ENCODE measurements around the gene CACUL1. TPM values are rescaled to one million over a fixed set of nuclear protein-coding genes. Genes with fewer than 3 reads are reported as not detected.

Gene CACUL1
- total and polyA plus RNA-seq, 2 of the 13 experiments (the other 11 are each of a cell fraction or from before 2014, with no cell fraction given), result 14.2 to 31.0 TPM

DNA sequence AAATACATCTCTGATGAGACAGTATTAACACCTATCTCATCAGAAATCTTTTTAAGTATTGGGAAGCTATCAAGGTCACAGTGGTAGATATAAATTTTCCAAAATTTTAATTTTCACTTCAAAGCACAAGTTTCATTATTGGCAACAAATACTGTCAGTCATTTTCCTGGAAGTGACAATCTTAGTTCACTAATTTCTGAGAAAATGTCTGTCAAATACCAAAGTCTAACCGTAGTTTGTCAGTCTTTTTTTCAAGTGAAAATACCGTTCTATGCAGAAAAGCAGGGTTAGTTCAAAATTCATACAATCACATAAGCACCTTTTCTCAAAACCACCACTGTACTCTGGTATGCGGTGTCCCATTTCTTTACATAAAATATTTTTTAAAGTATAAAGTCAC is 40.4 kb downstream of the CACUL1 start:
- H3K27me3 ChIP-seq (ENCODE audit: control insufficient read depth in 1 of 2, insufficient read depth in 2 of 2, low read length in 2 of 2), result no peaks in the 10 kb centered on the region
- no TSS peak for BruUV-seq (replicated peaks)
- FAIRE-seq, result no peak
- POLR2A ChIA-PET, result no interaction called here
- no peak overlapping the region for H3K27ac ChIP-seq (ENCODE audit: extremely low read length, insufficient read depth, low read length)
- no peak overlapping the region for H3K4me2 ChIP-seq (ENCODE audit: low read depth, low read length)
- intact Hi-C loops (cut with micrococcal nuclease; ENCODE audit: unreplicated experiment) (no loop called here), in situ Hi-C loops (cut with HindIII; ENCODE audit: extremely low pct_ligation_motif_present, low pct_unique_long_range_greater_than_20kb) (no loop called here)
- no peaks in the 10 kb centered on the region for H4K20me1 ChIP-seq (ENCODE audit: insufficient read depth, low read length)
- H3K9me3 ChIP-seq (ENCODE audit: low read length), result no peaks in the 10 kb centered on the region
- no peak overlapping the region for H3K4me3 ChIP-seq (replicated peaks in 1 of 3; ENCODE audit: insufficient read depth in 1 of 3, low read depth in 2 of 3, low read length in 3 of 3)
- CTCF ChIA-PET (ENCODE audit: low intra/inter-chr PET ratio, low total read pairs), result no interaction called here
- peaks cover 1 to 5% of the 10 kb centered on the region in 2 experiments; a peak in 3 of 5 replicates for H3K36me3 ChIP-seq (replicated peaks in 1 of 2; ENCODE audit: control insufficient read depth in 1 of 2, insufficient read depth in 2 of 2, low read length in 2 of 2)
- no peaks in the 10 kb centered on the region for H3K4me1 ChIP-seq (ENCODE audit: insufficient read depth, low read length)
- over 99% methylated on average over 3 of the region's 3 CpGs for WGBS (ENCODE audit: low lambda C conversion rate)
- H2AFZ ChIP-seq (ENCODE audit: low read length), result no peak overlapping the region
- H3K9ac ChIP-seq (ENCODE audit: insufficient read depth, low read depth, low read length), result no peak overlapping the region
- no peak for ATAC-seq
- DNase-seq (ENCODE audit: low spot score), result no peak
- H3K79me2 ChIP-seq (ENCODE audit: insufficient read depth, low read length), result no peaks in the 10 kb centered on the region
- TF ChIP-seq, protein P1, sequence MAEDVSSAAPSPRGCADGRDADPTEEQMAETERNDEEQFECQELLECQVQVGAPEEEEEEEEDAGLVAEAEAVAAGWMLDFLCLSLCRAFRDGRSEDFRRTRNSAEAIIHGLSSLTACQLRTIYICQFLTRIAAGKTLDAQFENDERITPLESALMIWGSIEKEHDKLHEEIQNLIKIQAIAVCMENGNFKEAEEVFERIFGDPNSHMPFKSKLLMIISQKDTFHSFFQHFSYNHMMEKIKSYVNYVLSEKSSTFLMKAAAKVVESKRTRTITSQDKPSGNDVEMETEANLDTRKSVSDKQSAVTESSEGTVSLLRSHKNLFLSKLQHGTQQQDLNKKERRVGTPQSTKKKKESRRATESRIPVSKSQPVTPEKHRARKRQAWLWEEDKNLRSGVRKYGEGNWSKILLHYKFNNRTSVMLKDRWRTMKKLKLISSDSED (CRISPR knock-in tag; IDR thresholded peaks at IDR 0.05), result no peak
- TF ChIP-seq ZNF101 (CRISPR knock-in tag; IDR thresholded peaks at IDR 0.05; ENCODE audit: borderline replicate concordance, low read depth) (no peak), PHB2 (IDR thresholded peaks at IDR 0.05; ENCODE audit: partially characterized antibody) (no peak), RFX1 (IDR thresholded peaks at IDR 0.05) (no peak), RELA (CRISPR knock-in tag; IDR thresholded peaks at IDR 0.05) (no peak), POLR2AphosphoS5 (IDR thresholded peaks at IDR 0.05; ENCODE audit: low read depth, low read length) (no peak), ZNF570 (CRISPR knock-in tag; IDR thresholded peaks at IDR 0.05; ENCODE audit: borderline replicate concordance) (no peak), HDAC1 (CRISPR knock-in tag; IDR thresholded peaks at IDR 0.05) (no peak), ZNF274 (CRISPR knock-in tag; IDR thresholded peaks at IDR 0.05) (no peak), ZMAT3 (CRISPR knock-in tag; conservative IDR thresholded peaks at IDR 0.05) (no peak), ZNF607 (CRISPR knock-in tag; IDR thresholded peaks at IDR 0.05; ENCODE audit: borderline replicate concordance) (no peak)
- TF ChIP-seq, protein P2, sequence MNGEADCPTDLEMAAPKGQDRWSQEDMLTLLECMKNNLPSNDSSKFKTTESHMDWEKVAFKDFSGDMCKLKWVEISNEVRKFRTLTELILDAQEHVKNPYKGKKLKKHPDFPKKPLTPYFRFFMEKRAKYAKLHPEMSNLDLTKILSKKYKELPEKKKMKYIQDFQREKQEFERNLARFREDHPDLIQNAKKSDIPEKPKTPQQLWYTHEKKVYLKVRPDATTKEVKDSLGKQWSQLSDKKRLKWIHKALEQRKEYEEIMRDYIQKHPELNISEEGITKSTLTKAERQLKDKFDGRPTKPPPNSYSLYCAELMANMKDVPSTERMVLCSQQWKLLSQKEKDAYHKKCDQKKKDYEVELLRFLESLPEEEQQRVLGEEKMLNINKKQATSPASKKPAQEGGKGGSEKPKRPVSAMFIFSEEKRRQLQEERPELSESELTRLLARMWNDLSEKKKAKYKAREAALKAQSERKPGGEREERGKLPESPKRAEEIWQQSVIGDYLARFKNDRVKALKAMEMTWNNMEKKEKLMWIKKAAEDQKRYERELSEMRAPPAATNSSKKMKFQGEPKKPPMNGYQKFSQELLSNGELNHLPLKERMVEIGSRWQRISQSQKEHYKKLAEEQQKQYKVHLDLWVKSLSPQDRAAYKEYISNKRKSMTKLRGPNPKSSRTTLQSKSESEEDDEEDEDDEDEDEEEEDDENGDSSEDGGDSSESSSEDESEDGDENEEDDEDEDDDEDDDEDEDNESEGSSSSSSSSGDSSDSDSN (CRISPR knock-in tag; IDR thresholded peaks at IDR 0.05), result no peak
- TF ChIP-seq, protein P3, sequence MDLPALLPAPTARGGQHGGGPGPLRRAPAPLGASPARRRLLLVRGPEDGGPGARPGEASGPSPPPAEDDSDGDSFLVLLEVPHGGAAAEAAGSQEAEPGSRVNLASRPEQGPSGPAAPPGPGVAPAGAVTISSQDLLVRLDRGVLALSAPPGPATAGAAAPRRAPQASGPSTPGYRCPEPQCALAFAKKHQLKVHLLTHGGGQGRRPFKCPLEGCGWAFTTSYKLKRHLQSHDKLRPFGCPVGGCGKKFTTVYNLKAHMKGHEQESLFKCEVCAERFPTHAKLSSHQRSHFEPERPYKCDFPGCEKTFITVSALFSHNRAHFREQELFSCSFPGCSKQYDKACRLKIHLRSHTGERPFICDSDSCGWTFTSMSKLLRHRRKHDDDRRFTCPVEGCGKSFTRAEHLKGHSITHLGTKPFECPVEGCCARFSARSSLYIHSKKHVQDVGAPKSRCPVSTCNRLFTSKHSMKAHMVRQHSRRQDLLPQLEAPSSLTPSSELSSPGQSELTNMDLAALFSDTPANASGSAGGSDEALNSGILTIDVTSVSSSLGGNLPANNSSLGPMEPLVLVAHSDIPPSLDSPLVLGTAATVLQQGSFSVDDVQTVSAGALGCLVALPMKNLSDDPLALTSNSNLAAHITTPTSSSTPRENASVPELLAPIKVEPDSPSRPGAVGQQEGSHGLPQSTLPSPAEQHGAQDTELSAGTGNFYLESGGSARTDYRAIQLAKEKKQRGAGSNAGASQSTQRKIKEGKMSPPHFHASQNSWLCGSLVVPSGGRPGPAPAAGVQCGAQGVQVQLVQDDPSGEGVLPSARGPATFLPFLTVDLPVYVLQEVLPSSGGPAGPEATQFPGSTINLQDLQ (CRISPR knock-in tag; IDR thresholded peaks at IDR 0.05), result no peak
- TF ChIP-seq, protein P4, sequence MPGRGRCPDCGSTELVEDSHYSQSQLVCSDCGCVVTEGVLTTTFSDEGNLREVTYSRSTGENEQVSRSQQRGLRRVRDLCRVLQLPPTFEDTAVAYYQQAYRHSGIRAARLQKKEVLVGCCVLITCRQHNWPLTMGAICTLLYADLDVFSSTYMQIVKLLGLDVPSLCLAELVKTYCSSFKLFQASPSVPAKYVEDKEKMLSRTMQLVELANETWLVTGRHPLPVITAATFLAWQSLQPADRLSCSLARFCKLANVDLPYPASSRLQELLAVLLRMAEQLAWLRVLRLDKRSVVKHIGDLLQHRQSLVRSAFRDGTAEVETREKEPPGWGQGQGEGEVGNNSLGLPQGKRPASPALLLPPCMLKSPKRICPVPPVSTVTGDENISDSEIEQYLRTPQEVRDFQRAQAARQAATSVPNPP (CRISPR knock-in tag; IDR thresholded peaks at IDR 0.05), result no peak

Data from HepG2 (cell line).